ENCODE results near the gene SDCBP2. TPM values are rescaled to one million over a fixed set of nuclear protein-coding genes. Genes with fewer than 3 reads are reported as not detected.

The SDCBP2 gene
- total and polyA plus RNA-seq, 2 of the 4 experiments (the other 2 are of a cell fraction), result 0.54 to 1.3 TPM

GRCh38 chr20:1310506-1311190, 18.3 kb downstream of the SDCBP2 start:
- H3K23ac ChIP-seq (ENCODE audit: low read depth, low read length), result no peak overlapping the region
- no peak overlapping the region for H3K14ac ChIP-seq (replicated peaks; ENCODE audit: low read depth, low read length)
- CTCF ChIA-PET, result no interaction called here
- ATAC-seq (ENCODE audit: low read depth) (no peak), DNase-seq (no peak)
- in situ Hi-C loops (cut with MboI; ENCODE audit: low sequenced_read_pairs) (loop anchor here (5.0 kb wide), 1 partner anchor 132 kb away; no protein-coding TSS in a partner anchor), intact Hi-C loops (cut with micrococcal nuclease) (loop anchor here (5.0 kb wide), 1 partner anchor 467 kb away; no protein-coding TSS in a partner anchor), dilution Hi-C loops (cut with HindIII; ENCODE audit: low sequenced_read_pairs, unreplicated experiment) (no loop called here)
- H3K9me3 ChIP-seq (ENCODE audit: control insufficient read depth, insufficient read depth, low read length), result no peaks in the 10 kb centered on the region
- no peak overlapping the region for H2AK5ac ChIP-seq (ENCODE audit: low read depth, low read length)
- no peaks in the 10 kb centered on the region for H4K20me1 ChIP-seq (ENCODE audit: insufficient read depth, low read length)
- no peaks in the 10 kb centered on the region; the same call in 1 of the 2 replicates for H3K9me1 ChIP-seq (ENCODE audit: insufficient read depth, low read length)
- no peak overlapping the region for H4K5ac ChIP-seq (ENCODE audit: low read depth, low read length)
- POLR2A ChIA-PET (ENCODE audit: unreplicated experiment), result no interaction called here
- H4K8ac ChIP-seq (ENCODE audit: low read depth in 2 of 2, low read length in 2 of 2), result no peak overlapping the region
- H2AK9ac ChIP-seq (replicated peaks; ENCODE audit: low read depth, low read length, poor library complexity), result no peak overlapping the region
- no peak overlapping the region for H2BK120ac ChIP-seq (ENCODE audit: low read depth, low read length)
- no peak overlapping the region for H3K18ac ChIP-seq (ENCODE audit: low read depth, low read length)
- no peak overlapping the region for H2AFZ ChIP-seq (replicated peaks; ENCODE audit: low read length, poor library complexity)
- no peak overlapping the region for H3K4me3 ChIP-seq (ENCODE audit: insufficient read depth, low read depth, low read length)
- H3K27me3 ChIP-seq (ENCODE audit: control insufficient read depth, insufficient read depth, low read length), result no peaks in the 10 kb centered on the region
- H4K91ac ChIP-seq (ENCODE audit: insufficient read depth, low read depth, low read length), result no peak overlapping the region
- no peak overlapping the region for H2BK20ac ChIP-seq (ENCODE audit: low read depth, low read length)
- H3K36me3 ChIP-seq (ENCODE audit: control insufficient read depth, insufficient read depth, low read length), result peaks cover under 1% of the 10 kb centered on the region; the same call in 1 of the 2 replicates
- H3K79me1 ChIP-seq (ENCODE audit: low read depth in 1 of 2, low read length in 2 of 2), result no peaks in the 10 kb centered on the region
- no peak overlapping the region for H3K56ac ChIP-seq (ENCODE audit: extremely low read depth, insufficient read depth, low read length)
- H2BK15ac ChIP-seq (ENCODE audit: low read depth, low read length), result no peak overlapping the region
- no peak overlapping the region for H3K27ac ChIP-seq (ENCODE audit: insufficient read depth, low read length)
- no peak overlapping the region for H3K9ac ChIP-seq (ENCODE audit: low read depth, low read length)
- no peaks in the 10 kb centered on the region for H3K4me1 ChIP-seq (ENCODE audit: control insufficient read depth, insufficient read depth, low read length)
- H2BK5ac ChIP-seq (ENCODE audit: low read depth, low read length, poor library complexity, severe bottlenecking), result no peak overlapping the region
- H3K4me2 ChIP-seq (ENCODE audit: low read depth, low read length), result no peak overlapping the region
- 86% methylated on average over 8 of the region's 12 CpGs; no CpG with 5 or more reads in 1 of the 2 experiments for WGBS, 2 experiments (ENCODE audit: extremely low coverage in 2 of 2, insufficient read length in 1 of 2)
- no peak overlapping the region for H3K4ac ChIP-seq (ENCODE audit: low read depth, low read length)
- no peak for TF ChIP-seq RCOR1 (IDR thresholded peaks at IDR 0.05; ENCODE audit: insufficient replicate concordance, low read length)
- TF ChIP-seq USF2 (IDR thresholded peaks at IDR 0.05; ENCODE audit: low read depth, low read length), result no peak
- BruUV-seq (replicated peaks), result no TSS peak

All from IMR-90 (cell line).